CD4-positive, alpha-beta T cell (primary cell): ENCODE data around the gene CD46. TPM values are rescaled to one million over a fixed set of nuclear protein-coding genes. Genes with fewer than 3 reads are reported as not detected.
"Not testable (repeated sequence)": the region's sequence is repeated elsewhere in the genome, so short reads cannot be mapped to it uniquely, and the experiment has no call there.

Experiments used
- ATAC-seq: fragments of 200-7000 bp; cut with Tn5 transposase; one replicate; pipeline ENCODE4 v1.10.0; 2022; ENCODE audit warnings: mild to moderate bottlenecking; ENCODE audit not compliant: poor library complexity
- CTCF ChIA-PET: fragments of 350-600 bp; sonication (Branson Sonifier 250); formaldehyde crosslinking; loops from one replicate; lab custom pipeline; 2021; ENCODE audit warnings: antibody characterized with exemption, inconsistent platforms; lab: Charles Lee
- POLR2A ChIA-PET: fragments of 350-600 bp; sonication (Branson Sonifier 250); formaldehyde crosslinking; loops from one replicate; lab custom pipeline; 2021; ENCODE audit warnings: antibody characterized with exemption, inconsistent platforms; lab: Charles Lee
- DNase-seq, 14 experiments: peaks; one replicate each; pipeline ENCODE4 v3.0.0-alpha.2; 2013 to 2020; ENCODE audit warnings: mixed read lengths in 2 of 14
- H3K27ac ChIP-seq, 2 donors: one replicate each; pipeline versions ENCODE4 v1.5.1 to v1.7.0; 2013; ENCODE audit warnings: low read length in 2 of 2, low read depth in 1 of 2, mild to moderate bottlenecking in 1 of 2
- H3K27me3 ChIP-seq, 2 experiments: 1 replicate in 1 of 2; 2 replicates in 1 of 2; pipeline versions ENCODE4 v1.6.1 to v1.7.0; 2013; ENCODE audit warnings: low read length in 2 of 2, control low read depth in 1 of 2, mild to moderate bottlenecking in 1 of 2, moderate library complexity in 1 of 2; ENCODE audit not compliant: insufficient read depth in 2 of 2, control insufficient read depth in 1 of 2
- H3K36me3 ChIP-seq: one replicate; pipeline ENCODE4 v1.6.1; 2013; ENCODE audit warnings: low read length, control low read depth; ENCODE audit not compliant: insufficient read depth
- H3K4me1 ChIP-seq: one replicate; pipeline ENCODE4 v1.6.1; 2013; ENCODE audit warnings: low read length, control low read depth; ENCODE audit not compliant: insufficient read depth
- H3K4me3 ChIP-seq: one replicate; pipeline ENCODE4 v1.5.1; 2013; ENCODE audit warnings: mild to moderate bottlenecking, low read length, moderate library complexity
- H3K9me3 ChIP-seq, 2 experiments: 1 replicate in 1 of 2; 2 replicates in 1 of 2; pipeline versions ENCODE4 v1.6.1 to v1.7.0; 2013; ENCODE audit warnings: low read length in 2 of 2, mild to moderate bottlenecking in 2 of 2, control low read depth in 1 of 2, moderate library complexity in 1 of 2; ENCODE audit not compliant: control insufficient read depth in 1 of 2, insufficient read depth in 1 of 2
- H3K27ac Mint-ChIP-seq: one replicate; pipeline ENCODE4 v1.8.0; 2020; ENCODE audit warnings: mixed read lengths
- H3K27me3 Mint-ChIP-seq: one replicate; pipeline ENCODE4 v1.8.0; 2021; ENCODE audit warnings: mixed read lengths
- H3K36me3 Mint-ChIP-seq: one replicate; pipeline ENCODE4 v1.8.0; 2021; ENCODE audit warnings: low read depth, mixed read lengths
- H3K4me1 Mint-ChIP-seq: one replicate; pipeline ENCODE4 v1.8.0; 2021; ENCODE audit warnings: low read depth, mixed read lengths
- H3K4me3 Mint-ChIP-seq: one replicate; pipeline ENCODE4 v1.8.0; 2020; ENCODE audit warnings: mild to moderate bottlenecking, mixed read lengths
- H3K9me3 Mint-ChIP-seq: one replicate; pipeline ENCODE4 v1.8.0; 2020; ENCODE audit warnings: mixed read lengths
- intact Hi-C, 2 experiments: fragments of 100-400 bp; cut with DNase I in 1 of 2; cut with micrococcal nuclease in 1 of 2; formaldehyde crosslinking; loops; one replicate each; pipeline versions ENCODE4 v1.15.1 to v1.9.0; 2023 to 2025; cut with DNase I, micrococcal nuclease
- polyA plus RNA-seq, 2 donors: library from polyadenylated mRNA; unstranded; fragments of 120-200 nt; gene quantifications; one replicate each; pipeline ENCODE4 v1.2.1, GENCODE V29; 2013
- total RNA-seq, 174 experiments: library from RNA in 2 of 174; stranded (reverse) in 2 of 174; gene quantifications; one replicate each; pipeline ENCODE4 v1.2.3 and lab custom pipeline; 2021 to 2026
- TF ChIP-seq, protein P1 (sequence below): fragments of 200-600 bp; IDR thresholded peaks from one replicate; pipeline ENCODE4 v1.8.0; 2022; ENCODE audit warnings: antibody characterized with exemption, mild to moderate bottlenecking

The CD46 gene
- total RNA-seq (100 to 1,000 TPM; 111 to 115 TPM), total RNA-seq (lab: John Stamatoyannopoulos, UW) (81.0 to 573 (median 253) reads per million in 172 experiments)
- 137 TPM for polyA plus RNA-seq (2013, experiment 1 of 2)
- 121 TPM for polyA plus RNA-seq (2013, experiment 2 of 2)

DNA sequence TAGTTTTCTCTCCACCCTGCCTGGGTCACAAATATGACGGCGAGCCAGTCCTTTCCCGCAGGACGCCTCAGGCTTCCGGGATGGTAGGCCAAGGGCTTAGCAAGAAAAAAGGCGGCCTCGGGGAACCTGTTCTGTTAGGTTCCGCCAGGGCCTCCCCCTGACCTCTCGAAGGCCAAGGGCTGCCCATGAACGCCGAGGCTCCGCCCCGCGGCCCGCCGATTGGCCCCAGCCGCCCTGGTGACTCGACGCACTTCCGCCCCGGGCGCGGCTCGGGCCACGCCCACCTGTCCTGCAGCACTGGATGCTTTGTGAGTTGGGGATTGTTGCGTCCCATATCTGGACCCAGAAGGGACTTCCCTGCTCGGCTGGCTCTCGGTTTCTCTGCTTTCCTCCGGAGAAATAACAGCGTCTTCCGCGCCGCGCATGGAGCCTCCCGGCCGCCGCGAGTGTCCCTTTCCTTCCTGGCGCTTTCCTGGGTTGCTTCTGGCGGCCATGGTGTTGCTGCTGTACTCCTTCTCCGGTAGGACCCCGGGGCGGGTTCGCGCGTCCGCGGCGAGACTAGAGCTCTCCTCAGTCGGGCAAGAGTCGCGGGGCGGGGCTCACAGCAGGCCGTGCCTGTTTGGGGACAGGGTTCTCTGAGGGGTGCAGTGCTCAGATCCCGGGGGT is at the start of gene CD46:
CD46 (plus strand) TSS at position 265 of the 666 bp plus-strand sequence; CDS start at position 424, 159 bp downstream.
- CTCF ChIA-PET = interaction anchor here (1.3 to 1.5 kb wide), 2 partner anchors 117 to 133 kb away, joined by 3 read pairs; no protein-coding TSS in a partner anchor
- H3K36me3 Mint-ChIP-seq = peaks cover 34% of the 10 kb centered on the region

DNA sequence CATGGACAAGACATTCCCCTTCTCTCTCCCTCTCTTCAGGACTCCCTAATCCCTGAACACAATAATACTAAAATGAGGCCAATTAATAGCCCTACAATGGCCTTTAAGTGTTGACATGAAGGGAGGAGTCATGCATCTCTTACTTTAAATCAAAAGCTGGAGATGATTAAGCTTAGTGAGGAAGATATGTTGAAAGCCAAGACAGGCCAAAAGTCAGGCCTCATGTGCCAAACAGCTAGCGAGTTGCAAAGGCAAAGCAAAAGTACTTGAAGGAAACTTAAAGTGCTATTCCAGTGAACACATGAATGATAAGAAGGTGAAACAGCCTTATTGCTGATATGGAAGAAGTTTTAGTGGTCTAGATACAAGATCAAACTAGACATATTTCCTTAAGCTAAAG is 49.5 kb upstream of the CD46 start:
- Histone ChIP-seq H3K4me3 (no peak overlapping the region), H3K27ac (no peak overlapping the region), H3K27me3 (peaks cover 0 to 4% of the 10 kb centered on the region in 2 experiments), H3K36me3 (no peaks in the 10 kb centered on the region), H3K9me3 (no peaks in the 10 kb centered on the region), H3K4me1 (no peaks in the 10 kb centered on the region)
- H3K4me1 Mint-ChIP-seq = no peaks in the 10 kb centered on the region
- no peaks in the 10 kb centered on the region for H3K36me3 Mint-ChIP-seq
- H3K9me3 Mint-ChIP-seq = no peaks in the 10 kb centered on the region
- no peaks in the 10 kb centered on the region for H3K27me3 Mint-ChIP-seq
- intact Hi-C loops = loop anchor here in 1 of 2 experiments (5.0 kb wide), 1 partner anchor 260 kb away; no protein-coding TSS in a partner anchor
- H3K4me3 Mint-ChIP-seq = no peak overlapping the region
- TF ChIP-seq, protein P1, sequence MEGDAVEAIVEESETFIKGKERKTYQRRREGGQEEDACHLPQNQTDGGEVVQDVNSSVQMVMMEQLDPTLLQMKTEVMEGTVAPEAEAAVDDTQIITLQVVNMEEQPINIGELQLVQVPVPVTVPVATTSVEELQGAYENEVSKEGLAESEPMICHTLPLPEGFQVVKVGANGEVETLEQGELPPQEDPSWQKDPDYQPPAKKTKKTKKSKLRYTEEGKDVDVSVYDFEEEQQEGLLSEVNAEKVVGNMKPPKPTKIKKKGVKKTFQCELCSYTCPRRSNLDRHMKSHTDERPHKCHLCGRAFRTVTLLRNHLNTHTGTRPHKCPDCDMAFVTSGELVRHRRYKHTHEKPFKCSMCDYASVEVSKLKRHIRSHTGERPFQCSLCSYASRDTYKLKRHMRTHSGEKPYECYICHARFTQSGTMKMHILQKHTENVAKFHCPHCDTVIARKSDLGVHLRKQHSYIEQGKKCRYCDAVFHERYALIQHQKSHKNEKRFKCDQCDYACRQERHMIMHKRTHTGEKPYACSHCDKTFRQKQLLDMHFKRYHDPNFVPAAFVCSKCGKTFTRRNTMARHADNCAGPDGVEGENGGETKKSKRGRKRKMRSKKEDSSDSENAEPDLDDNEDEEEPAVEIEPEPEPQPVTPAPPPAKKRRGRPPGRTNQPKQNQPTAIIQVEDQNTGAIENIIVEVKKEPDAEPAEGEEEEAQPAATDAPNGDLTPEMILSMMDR = no peak
- CTCF ChIA-PET = no interaction called here
- no peak overlapping the region for H3K27ac Mint-ChIP-seq
- ATAC-seq = no peak
- DNase-seq = no peak
- POLR2A ChIA-PET = no interaction called here

More for the DNA sequence above, at the start of gene CD46:
- Histone ChIP-seq H3K27ac (peak within 1 kb of the TSS; percentile 66 to 85), H3K4me1 (peaks cover 35% of the 10 kb centered on the region), H3K27me3 (no peaks in the 10 kb centered on the region), H3K36me3 (peaks cover under 1% of the 10 kb centered on the region), H3K9me3 (no peaks in the 10 kb centered on the region), H3K4me3 (peak within 1 kb of the TSS; percentile 97)
- Mint-ChIP-seq H3K9me3 (no peaks in the 10 kb centered on the region), H3K4me1 (peaks cover 84% of the 10 kb centered on the region), H3K4me3 (peak within 1 kb of the TSS; percentile 95), H3K27ac (peak within 1 kb of the TSS; percentile 89), H3K27me3 (no peaks in the 10 kb centered on the region)
- peak; percentile 85 to 97 (median 92) for DNase-seq
- POLR2A ChIA-PET = interaction anchor here (1.0 to 2.5 kb wide), 4 partner anchors 72 to 211 kb away, joined by 3 to 11 read pairs (median 6); no protein-coding TSS in a partner anchor
- intact Hi-C loops = loop anchor here (5.0 to 10.0 kb wide), 4 partner anchors 45 to 697 kb away; partner anchors contain the start of genes CD55 (in 1 of the 2), PFKFB2 (in 1 of the 2) and YOD1 (in 1 of the 2)
- ATAC-seq = peak; percentile 95
- TF ChIP-seq, protein P1 = no peak

DNA sequence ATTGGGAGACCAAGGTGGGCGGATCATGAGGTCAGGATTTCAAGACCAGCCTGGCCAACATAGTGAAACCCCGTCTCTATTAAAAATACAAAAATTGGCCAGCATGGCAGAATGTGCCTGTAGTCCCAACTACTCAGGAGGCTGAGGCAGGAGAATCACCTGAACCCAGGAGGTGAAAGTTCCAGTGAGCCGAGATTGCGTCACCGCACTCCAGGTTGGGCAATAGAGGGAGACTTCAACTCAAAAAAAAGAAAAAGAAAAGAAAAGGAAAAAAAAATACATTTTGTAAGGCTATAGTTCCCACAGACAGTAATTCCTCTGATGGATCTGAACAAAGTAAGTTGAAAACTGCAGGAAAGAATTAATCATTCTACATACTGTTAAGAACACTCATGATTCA is 48.1 kb upstream of the CD46 start:
- H3K4me1 Mint-ChIP-seq = no peaks in the 10 kb centered on the region
- ChIA-PET POLR2A (no interaction called here), CTCF (no interaction called here)

DNA sequence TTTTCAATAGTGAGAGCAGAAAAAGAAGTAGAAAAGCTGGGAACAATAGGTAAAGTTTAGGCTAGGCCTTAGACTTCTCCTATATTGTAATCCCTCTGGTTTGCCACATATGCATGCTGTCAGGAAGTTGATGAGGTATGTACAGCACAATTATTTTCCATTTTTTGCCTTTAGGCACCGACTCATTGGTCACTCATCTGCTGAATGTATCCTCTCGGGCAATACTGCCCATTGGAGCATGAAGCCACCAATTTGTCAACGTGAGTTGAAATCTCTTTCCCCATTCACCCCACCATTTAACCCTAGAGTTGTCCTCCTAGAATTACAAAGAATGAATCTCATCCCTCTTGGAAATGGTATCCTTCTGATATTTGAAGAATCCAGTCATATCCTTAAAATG is 43.9 kb upstream of the CD46 start:
- H3K9me3 ChIP-seq, H3K4me3 Mint-ChIP-seq, H3K27ac ChIP-seq, H3K27me3 Mint-ChIP-seq, H3K4me1 ChIP-seq, H3K36me3 Mint-ChIP-seq, H3K4me3 ChIP-seq, intact Hi-C loops, H3K27me3 ChIP-seq, DNase-seq, H3K36me3 ChIP-seq, CTCF ChIA-PET, POLR2A ChIA-PET, H3K9me3 Mint-ChIP-seq, H3K4me1 Mint-ChIP-seq, H3K27ac Mint-ChIP-seq, ATAC-seq: not testable (repeated sequence)

More for the DNA sequence above, 48.1 kb upstream of the CD46 start:
- TF ChIP-seq, protein P1 = no peak
- no peak overlapping the region for H3K4me3 Mint-ChIP-seq
- H3K27me3 ChIP-seq = peaks cover 0 to 4% of the 10 kb centered on the region in 2 experiments
- no peak for ATAC-seq
- intact Hi-C loops = loop anchor here in 1 of 2 experiments (5.0 kb wide), 1 partner anchor 259 kb away; no protein-coding TSS in a partner anchor
- no peak overlapping the region for H3K4me3 ChIP-seq
- H3K27ac ChIP-seq = no peak overlapping the region
- no peaks in the 10 kb centered on the region for H3K4me1 ChIP-seq
- H3K9me3 Mint-ChIP-seq = no peaks in the 10 kb centered on the region
- no peak for DNase-seq
- H3K27me3 Mint-ChIP-seq = no peaks in the 10 kb centered on the region
- H3K9me3 ChIP-seq = no peaks in the 10 kb centered on the region
- no peaks in the 10 kb centered on the region for H3K36me3 Mint-ChIP-seq
- H3K27ac Mint-ChIP-seq = no peak overlapping the region
- H3K36me3 ChIP-seq = no peaks in the 10 kb centered on the region
